Cardiac muscle cell (in vitro differentiated cells and primary cell): Measurements from ENCODE around the gene LY6G6C. TPM values are rescaled to one million over a fixed set of nuclear protein-coding genes. Genes with fewer than 3 reads are reported as not detected.

ENCODE experiments used
- DNase-seq, 2 donors: peaks; one replicate each; pipeline versions ENCODE4 v3.0.0 to v3.0.0-alpha.2; 2010 to 2017; ENCODE audit warnings: low read depth in 1 of 2, low spot score in 1 of 2
- H3K27ac ChIP-seq: fragments of 200-600 bp; sonication (generic); 2 replicates; pipeline ENCODE4 v1.5.1; 2016
- H3K27me3 ChIP-seq: fragments of 200-600 bp; sonication (generic); 2 replicates; pipeline ENCODE4 v1.6.0; 2016; ENCODE audit warnings: control low read depth
- H3K36me3 ChIP-seq: fragments of 200-600 bp; sonication (generic); 2 replicates; pipeline ENCODE4 v1.5.1; 2016; ENCODE audit warnings: control low read depth
- H3K4me1 ChIP-seq: fragments of 200-600 bp; sonication (generic); 2 replicates; pipeline ENCODE4 v1.8.1; 2017; ENCODE audit warnings: low read depth, mild to moderate bottlenecking, mixed run types
- H3K4me3 ChIP-seq: fragments of 200-600 bp; sonication (generic); 2 replicates; pipeline ENCODE4 v1.5.1; 2016; ENCODE audit warnings: mild to moderate bottlenecking
- H3K9me3 ChIP-seq: fragments of 200-600 bp; sonication (generic); 2 replicates; pipeline ENCODE4 v1.5.1; 2017; ENCODE audit warnings: low read depth, mild to moderate bottlenecking, control low read depth
- CTCF ChIP-seq: IDR thresholded peaks from 2 replicates; pipeline ENCODE4 v1.5.1; 2012; ENCODE audit warnings: low read depth, mild to moderate bottlenecking, low read length
- polyA plus RNA-seq: library from polyadenylated mRNA; unstranded; fragments of >200 nt; fragmentation: Nextera tagmentation; extraction: Ambion mirVana; gene quantifications from 2 replicates; pipeline ENCODE4 v1.2.1, GENCODE V29; 2016
- total RNA-seq: library from RNA; depleted of rRNA; stranded (reverse); fragments of >200 nt; gene quantifications from 2 replicates; pipeline ENCODE4 v1.2.3, GENCODE V29; 2016

LY6G6C gene
- total and polyA plus RNA-seq, 2 experiments from 2014 or later: not detected

- H3K4me3 ChIP-seq: no peak within 1 kb of the TSS
- no peak for DNase-seq
- H3K36me3 ChIP-seq: peaks cover 9% of the 10 kb centered on the region
- no peaks in the 10 kb centered on the region for H3K9me3 ChIP-seq
- H3K27me3 ChIP-seq: no peaks in the 10 kb centered on the region
- no peak for TF ChIP-seq CTCF
- no peaks in the 10 kb centered on the region for H3K4me1 ChIP-seq
- H3K27ac ChIP-seq: no peak within 1 kb of the TSS
Observed at GRCh38 chr6:31723245-31723979, 1.9 kb upstream of the LY6G6C start, which contains the start of gene MPIG6B. TSS of gene MPIG6B (plus strand) at chr6:31723373. CDS start at chr6:31723384, 11 bp downstream.

GRCh38 chr6:31722173-31722572 lies 627 bp upstream of the LY6G6C start:
- H3K4me1 ChIP-seq: no peaks in the 10 kb centered on the region
- no peak for DNase-seq

GRCh38 chr6:31720196-31720770 lies 1.3 kb downstream of the LY6G6C start:
- H3K4me3 ChIP-seq: no peak overlapping the region
- no peaks in the 10 kb centered on the region for H3K4me1 ChIP-seq
- H3K27me3 ChIP-seq: no peaks in the 10 kb centered on the region
- no peak overlapping the region for H3K27ac ChIP-seq
- DNase-seq: no peak
- no peaks in the 10 kb centered on the region for H3K36me3 ChIP-seq
- no peaks in the 10 kb centered on the region for H3K9me3 ChIP-seq
- TF ChIP-seq CTCF: no peak

More at GRCh38 chr6:31722173-31722572, 627 bp upstream of the LY6G6C start:
- Histone ChIP-seq H3K9me3 (no peaks in the 10 kb centered on the region), H3K27me3 (no peaks in the 10 kb centered on the region), H3K36me3 (peaks cover 6% of the 10 kb centered on the region), H3K4me3 (no peak overlapping the region), H3K27ac (no peak overlapping the region)
- no peak for TF ChIP-seq CTCF

- peaks cover 6% of the 10 kb centered on the region for H3K4me1 ChIP-seq
- no peaks in the 10 kb centered on the region for H3K9me3 ChIP-seq
- H3K36me3 ChIP-seq: no peaks in the 10 kb centered on the region
- no peak overlapping the region for H3K27ac ChIP-seq
- H3K4me3 ChIP-seq: no peak overlapping the region
- no peak for TF ChIP-seq CTCF
- DNase-seq: no peak
- no peaks in the 10 kb centered on the region for H3K27me3 ChIP-seq
Observed at GRCh38 chr6:31719001-31719400, 2.5 kb downstream of the LY6G6C start.

- Histone ChIP-seq H3K4me3 (no peak overlapping the region), H3K27me3 (no peaks in the 10 kb centered on the region), H3K27ac (no peak overlapping the region), H3K9me3 (no peaks in the 10 kb centered on the region), H3K36me3 (no peaks in the 10 kb centered on the region), H3K4me1 (peaks cover 11% of the 10 kb centered on the region)
- DNase-seq: no peak
- no peak for TF ChIP-seq CTCF
Observed at GRCh38 chr6:31718265-31718664, 3.3 kb downstream of the LY6G6C start.
